SH-SY5Y (cell line): ENCODE measurements around the gene C1QA.

ENCODE experiments used
- GATA2 ChIP-seq: IDR thresholded peaks from 2 replicates; pipeline ENCODE4 v1.6.1; 2011; ENCODE audit warnings: mild to moderate bottlenecking, low read depth, low read length
- GATA3 ChIP-seq: IDR thresholded peaks from 2 replicates; pipeline ENCODE4 v1.6.1; 2011; ENCODE audit warnings: low read depth, mild to moderate bottlenecking, low read length, moderate library complexity

The C1QA gene

DNA sequence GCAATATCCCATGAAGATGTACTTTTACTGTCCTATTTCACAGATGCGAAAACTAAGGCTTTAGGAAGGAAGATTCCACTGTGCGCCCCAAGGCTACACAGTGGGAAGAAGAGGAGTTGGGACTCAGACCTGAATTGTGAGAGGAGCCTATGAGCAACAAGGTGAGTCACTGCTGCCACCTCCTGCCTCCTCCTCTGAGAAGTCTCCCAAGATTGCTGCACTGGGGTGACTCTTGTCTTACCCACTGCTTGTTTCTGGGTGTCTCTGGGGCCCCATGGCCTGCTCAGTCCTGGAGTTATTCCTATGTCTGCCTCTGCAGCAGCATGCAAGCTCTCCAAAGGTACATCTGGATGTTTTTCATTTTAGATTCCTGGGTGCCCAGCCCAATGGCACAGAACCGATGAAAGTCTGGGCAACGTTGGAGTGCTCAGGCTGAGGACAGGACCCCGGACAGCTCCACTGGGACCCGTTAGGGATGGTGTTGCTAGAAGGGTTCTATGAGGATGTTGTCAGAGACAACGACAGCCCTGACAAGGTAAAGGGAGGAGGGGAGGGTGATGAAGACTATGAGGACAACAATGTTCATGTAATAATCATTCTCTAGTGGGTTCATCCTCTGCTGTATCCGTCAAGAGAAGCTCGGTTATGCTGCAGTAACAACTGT, 11.0 kb upstream of the C1QA start:
- TF ChIP-seq GATA2 (no peak), GATA3 (no peak)

DNA sequence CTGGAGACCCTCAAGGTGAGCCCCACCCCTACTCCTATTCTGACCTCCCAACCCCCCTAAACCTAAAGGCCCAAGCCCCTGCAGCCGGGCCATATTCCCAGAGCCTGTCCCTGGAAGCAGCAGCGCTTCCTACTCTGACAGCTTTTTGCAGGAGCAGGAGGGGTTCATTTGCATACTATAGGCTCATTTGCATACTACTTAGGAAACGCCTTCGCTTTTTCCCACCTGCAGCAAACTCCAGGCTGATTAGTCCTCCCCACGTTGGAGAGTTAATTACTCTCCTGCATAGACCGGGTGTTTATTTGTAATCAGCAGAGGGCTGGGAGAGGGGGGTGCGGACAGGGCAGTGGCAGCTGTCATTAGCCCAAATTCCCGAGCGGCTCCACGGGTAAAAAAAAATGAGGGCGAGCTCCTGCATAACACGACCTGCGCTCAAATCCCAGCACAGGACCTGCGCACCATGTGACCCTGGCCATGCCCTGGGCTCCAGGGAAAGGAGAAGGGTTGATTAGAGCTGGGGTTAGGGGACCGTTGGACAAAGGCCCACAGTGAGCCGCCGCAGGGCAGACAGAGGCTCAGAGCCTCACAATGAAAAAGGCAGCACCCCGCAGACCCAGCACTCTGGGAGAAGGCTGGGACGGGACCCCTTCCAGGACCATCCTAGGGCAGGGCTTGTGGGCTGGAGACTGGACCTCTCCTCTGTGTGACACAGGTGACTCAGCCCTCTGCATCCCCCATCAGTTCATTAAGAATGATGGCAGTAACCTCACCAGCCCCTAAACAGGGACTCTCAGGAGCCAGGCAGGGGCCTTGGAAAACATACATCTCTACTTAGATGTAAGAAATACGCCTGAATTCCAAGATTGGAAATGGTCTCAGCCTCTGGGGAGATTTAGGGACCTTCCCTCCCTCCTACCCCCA, 9.9 kb upstream of the C1QA start:
- TF ChIP-seq GATA2 (no peak), GATA3 (no peak)

DNA sequence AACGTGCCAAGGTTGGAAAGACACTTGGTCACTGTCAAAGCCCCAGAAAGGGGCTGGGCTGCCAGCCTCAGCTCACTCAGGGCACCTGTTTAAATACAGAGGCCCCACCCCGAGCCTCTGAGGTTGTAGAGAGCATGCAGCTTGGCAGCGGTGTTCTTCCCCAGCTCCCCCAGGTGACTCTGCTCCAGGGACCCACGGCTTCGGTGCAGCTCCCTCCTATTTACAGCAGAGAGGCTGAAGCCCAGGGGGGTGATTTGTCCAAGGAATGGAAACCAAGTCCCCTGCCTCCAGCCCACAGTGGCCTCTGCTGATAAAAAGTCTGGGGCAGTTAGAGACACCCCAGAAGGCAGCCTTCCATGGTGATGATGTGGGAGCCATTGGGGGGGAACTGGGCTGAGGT, 9.1 kb upstream of the C1QA start:
- TF ChIP-seq GATA2 (no peak), GATA3 (no peak)

DNA sequence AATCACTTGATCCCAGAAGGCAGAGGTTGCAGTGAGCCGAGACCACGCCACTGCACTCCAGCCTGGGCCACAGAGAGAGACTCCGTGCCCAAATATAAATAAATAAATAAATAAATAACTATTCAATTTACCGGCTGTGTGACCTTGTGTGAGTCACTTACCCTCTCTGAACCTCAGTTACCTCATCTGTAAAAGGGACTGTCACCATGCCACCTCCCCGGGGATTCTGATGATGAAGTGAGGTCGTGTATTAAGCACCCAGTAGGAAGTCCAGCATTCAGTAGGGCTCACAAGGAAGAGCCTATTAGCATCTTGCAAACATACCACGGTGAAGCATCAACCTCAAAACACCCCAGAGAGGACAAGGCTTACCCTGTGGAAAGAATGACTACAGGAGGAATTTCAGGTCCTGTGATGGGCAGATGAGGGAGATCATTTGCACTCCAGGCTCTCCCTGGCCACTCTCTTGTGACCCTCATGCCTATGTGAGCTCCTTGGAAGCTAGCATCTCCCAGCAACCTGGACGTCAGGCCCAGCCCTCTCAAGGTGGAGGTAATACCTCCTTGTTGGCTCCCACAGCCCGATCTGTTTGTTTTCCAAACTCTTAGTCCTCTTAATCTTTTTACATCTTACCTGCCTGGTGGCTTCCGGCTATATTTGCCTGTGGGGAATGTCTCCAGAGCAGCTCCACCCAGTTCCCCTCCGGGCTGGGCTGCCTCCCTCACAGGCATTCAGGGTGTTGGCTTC, 7.6 kb upstream of the C1QA start:
- no peak for TF ChIP-seq GATA3
- TF ChIP-seq GATA2: no peak

DNA sequence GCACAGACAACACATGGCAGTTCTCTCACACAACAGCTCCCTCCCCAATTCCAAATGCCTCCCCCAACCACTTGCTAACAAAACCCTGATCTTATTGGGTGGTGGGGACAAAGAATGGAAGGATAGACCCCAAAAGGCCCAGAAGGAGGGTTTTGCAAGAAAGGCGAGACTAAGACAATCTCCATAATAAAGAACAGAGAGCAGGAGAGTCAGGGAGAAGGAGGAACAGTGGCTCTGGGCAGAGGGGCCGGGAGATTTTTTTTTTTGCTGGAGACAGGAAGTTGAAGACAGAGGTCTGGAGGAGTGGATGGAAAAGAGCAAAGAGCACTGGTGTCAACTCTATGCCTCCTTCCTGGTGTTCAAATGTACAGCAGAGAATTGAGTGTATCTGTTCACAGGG, 6.5 kb upstream of the C1QA start:
- TF ChIP-seq GATA2 (no peak), GATA3 (no peak)

DNA sequence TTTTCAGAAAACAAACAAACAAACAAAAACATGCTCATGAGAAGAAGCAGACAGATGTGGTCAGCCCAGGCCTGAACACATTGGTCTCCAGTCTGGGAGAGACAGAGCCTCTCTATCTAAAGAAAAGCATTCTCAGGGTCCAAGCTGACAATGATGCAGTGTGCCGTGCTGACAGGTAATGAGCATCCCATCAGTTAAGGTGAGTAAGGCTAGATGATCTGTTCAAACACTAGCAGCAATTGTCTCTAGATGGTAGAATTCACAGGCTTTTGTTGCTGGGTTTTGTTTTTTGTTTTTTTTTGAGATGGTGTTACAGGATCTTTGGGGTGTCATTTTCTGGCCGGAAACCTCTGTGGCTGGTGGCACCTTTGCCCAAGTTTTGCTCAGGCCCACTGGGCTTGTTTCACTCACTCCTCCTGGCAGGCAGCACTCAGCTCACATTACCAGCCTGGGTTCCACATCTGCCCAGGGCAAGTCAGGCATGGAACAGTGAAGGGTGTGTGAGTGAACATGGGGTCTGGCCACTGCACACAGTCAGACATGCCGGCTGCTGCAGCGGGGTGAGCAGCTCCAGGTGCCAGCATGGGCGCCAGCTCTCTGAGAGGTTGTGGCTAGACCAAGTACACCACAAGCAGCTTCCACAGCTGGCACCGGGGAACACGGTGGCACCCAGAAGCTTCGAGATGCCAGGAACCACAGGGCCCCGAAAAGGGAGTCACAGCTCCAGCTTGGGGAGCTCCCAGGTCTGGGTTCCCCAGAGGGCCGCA, 2.5 kb upstream of the C1QA start:
- TF ChIP-seq GATA3: no peak
- no peak for TF ChIP-seq GATA2

DNA sequence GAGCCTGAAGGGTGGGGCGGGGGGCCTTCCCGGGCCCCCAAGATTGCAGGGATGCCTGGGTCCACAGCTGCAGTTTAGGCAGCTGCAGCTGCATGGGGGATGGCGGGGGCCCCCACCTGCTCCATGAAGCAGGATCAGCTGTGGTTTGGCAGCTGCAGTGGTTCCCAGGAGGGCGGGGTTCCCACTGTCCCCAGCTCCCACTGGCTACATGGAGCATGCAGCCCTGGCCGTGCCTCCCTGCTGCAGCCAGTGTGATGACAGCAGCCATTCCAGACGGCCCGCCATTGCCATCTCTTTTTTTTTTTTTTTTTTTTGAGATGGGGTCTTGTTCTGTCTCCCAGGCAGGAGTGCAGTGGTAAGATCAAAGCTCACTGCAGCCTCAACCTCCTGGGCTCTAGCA, 992 bp upstream of the C1QA start:
- TF ChIP-seq GATA3 (no peak), GATA2 (no peak)

DNA sequence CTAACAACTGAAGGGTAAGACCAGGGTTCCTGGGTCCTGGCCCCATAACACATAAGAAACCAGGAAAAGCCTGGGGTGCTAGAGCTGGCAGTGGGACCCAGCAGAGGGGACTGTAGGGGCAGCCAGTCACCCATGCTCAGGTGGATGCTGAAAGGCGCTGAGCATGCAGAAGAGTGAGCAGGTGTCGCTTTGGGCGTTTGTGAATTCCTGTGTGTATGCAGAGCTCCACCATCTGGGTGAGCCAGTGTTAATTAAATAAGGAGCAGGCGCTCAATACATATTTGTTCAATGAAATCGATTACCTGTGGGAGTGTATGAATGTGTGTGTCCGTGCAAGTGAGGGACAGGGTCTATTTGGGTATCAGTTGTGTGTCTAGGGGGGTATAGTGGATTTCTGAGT, 499 bp downstream of the C1QA start:
- TF ChIP-seq GATA3: no peak
- TF ChIP-seq GATA2: no peak

DNA sequence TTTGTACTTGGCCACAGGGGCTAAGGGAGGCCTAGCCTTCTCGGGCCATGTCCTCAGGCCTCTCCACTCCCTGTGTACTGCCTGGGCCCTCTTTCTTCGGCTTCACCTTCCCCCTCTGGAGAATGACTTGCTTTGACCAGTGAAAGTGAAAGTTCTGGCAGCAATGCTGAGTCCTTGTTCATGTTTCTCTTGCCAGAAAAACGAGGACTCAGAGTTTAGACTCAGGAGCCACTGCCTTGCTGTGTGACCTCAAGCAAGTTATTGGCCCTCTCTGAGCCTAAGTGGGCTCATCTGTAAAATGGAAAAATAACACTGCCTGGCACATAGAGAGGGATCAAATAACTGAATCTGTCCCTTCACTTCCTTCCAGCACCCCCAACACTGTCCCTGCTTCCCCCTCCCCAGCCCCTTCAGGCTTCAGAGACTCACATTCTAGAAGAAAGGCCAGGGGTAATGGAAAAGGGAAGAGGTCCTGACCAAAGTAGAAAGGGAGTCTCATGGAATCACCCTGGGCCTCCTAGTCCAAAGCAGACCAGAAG, 1.5 kb downstream of the C1QA start:
- no peak for TF ChIP-seq GATA2
- TF ChIP-seq GATA3: no peak

DNA sequence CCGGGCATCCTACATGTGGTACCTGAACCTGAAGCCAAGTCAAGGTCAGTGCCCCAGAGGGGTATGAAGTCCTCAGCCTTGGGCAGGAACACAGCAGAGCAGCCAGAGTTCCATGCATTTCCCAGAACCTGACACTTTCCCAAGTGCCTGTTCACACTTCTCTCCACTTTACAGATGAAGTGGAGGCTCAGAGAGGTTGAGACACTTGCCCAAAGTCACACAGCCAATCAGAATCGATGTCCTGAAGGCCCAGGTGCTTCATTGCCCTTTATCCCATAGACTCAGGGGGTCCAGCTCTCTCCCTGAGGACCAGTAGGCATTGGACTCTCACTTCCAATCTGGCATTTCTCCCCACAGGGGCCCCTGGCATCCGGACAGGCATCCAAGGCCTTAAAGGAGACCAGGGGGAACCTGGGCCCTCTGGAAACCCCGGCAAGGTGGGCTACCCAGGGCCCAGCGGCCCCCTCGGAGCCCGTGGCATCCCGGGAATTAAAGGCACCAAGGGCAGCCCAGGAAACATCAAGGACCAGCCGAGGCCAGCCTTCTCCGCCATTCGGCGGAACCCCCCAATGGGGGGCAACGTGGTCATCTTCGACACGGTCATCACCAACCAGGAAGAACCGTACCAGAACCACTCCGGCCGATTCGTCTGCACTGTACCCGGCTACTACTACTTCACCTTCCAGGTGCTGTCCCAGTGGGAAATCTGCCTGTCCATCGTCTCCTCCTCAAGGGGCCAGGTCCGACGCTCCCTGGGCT, 2.2 kb downstream of the C1QA start:
- no peak for TF ChIP-seq GATA2
- no peak for TF ChIP-seq GATA3

DNA sequence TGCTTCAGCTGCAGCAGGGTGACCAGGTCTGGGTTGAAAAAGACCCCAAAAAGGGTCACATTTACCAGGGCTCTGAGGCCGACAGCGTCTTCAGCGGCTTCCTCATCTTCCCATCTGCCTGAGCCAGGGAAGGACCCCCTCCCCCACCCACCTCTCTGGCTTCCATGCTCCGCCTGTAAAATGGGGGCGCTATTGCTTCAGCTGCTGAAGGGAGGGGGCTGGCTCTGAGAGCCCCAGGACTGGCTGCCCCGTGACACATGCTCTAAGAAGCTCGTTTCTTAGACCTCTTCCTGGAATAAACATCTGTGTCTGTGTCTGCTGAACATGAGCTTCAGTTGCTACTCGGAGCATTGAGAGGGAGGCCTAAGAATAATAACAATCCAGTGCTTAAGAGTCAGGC, 2.9 kb downstream of the C1QA start:
- TF ChIP-seq GATA3: no peak
- TF ChIP-seq GATA2: no peak

DNA sequence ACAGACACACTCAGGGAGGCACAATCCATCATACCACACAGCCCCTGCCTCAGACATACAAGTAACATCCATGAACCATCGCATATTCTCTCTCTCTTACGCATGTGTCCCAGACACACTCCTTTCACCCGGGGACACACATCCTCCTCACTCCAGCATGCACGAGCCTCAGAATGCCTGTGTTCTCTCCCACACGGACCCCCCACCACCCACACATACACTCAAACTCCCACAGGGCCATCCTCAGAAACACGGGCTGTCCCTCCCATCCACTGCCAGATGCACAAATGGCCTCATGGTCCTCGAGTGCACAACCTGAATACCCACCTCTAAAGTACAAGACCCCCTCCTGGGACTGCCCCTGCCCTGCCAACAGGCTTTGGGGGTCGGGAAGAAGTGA, 4.8 kb downstream of the C1QA start:
- TF ChIP-seq GATA3: no peak
- no peak for TF ChIP-seq GATA2
